H9 (cell line): ENCODE measurements around the gene SHB. TPM values are rescaled to one million over a fixed set of nuclear protein-coding genes. Genes with fewer than 3 reads are reported as not detected.

Experiments used
- DNase-seq: peaks from one replicate; pipeline ENCODE4 v3.0.0-alpha.2; 2017
- H2AFZ ChIP-seq: one replicate; pipeline ENCODE4 v1.6.1; 2013; ENCODE audit warnings: mild to moderate bottlenecking, low read length, control low read depth, moderate library complexity
- H2AK5ac ChIP-seq: 2 replicates; pipeline ENCODE4 v1.6.1; 2013; ENCODE audit warnings: low read length, control low read depth, mixed read lengths; ENCODE audit not compliant: insufficient read length
- H2BK120ac ChIP-seq: one replicate; pipeline ENCODE4 v1.6.1; 2013; ENCODE audit warnings: low read depth, mild to moderate bottlenecking, low read length, control low read depth, inconsistent platforms; ENCODE audit not compliant: poor library complexity, severe bottlenecking
- H2BK12ac ChIP-seq: 2 replicates; pipeline ENCODE4 v1.6.1; 2013; ENCODE audit warnings: low read length, control low read depth, mixed read lengths, low read depth; ENCODE audit not compliant: insufficient read length
- H2BK15ac ChIP-seq: 2 replicates; pipeline ENCODE4 v1.6.1; 2013; ENCODE audit warnings: low read depth, low read length, control low read depth
- H2BK20ac ChIP-seq: one replicate; pipeline ENCODE4 v1.6.1; 2013; ENCODE audit warnings: low read depth, mild to moderate bottlenecking, low read length, control low read depth, inconsistent platforms; ENCODE audit not compliant: poor library complexity, severe bottlenecking
- H2BK5ac ChIP-seq: 2 replicates; pipeline ENCODE4 v1.6.1; 2013; ENCODE audit warnings: low read length, control low read depth, mixed read lengths; ENCODE audit not compliant: insufficient read length
- H3K14ac ChIP-seq: 2 replicates; pipeline ENCODE4 v1.6.1; 2013; ENCODE audit warnings: low read length, control low read depth; ENCODE audit not compliant: insufficient read depth
- H3K18ac ChIP-seq: 2 replicates; pipeline ENCODE4 v1.6.1; 2013; ENCODE audit warnings: low read depth, mild to moderate bottlenecking, mixed read lengths, low read length, control low read depth; ENCODE audit not compliant: insufficient read length
- H3K23ac ChIP-seq: 2 replicates; pipeline ENCODE4 v1.6.1; 2013; ENCODE audit warnings: low read length, control low read depth, mixed read lengths, low read depth; ENCODE audit not compliant: insufficient read length
- H3K23me2 ChIP-seq: 2 replicates; pipeline ENCODE4 v1.6.1; 2013; ENCODE audit warnings: low read depth, mild to moderate bottlenecking, mixed read lengths, low read length, control low read depth; ENCODE audit not compliant: insufficient read length, poor library complexity, severe bottlenecking
- H3K27ac ChIP-seq: 2 replicates; pipeline ENCODE4 v1.5.1; 2013; ENCODE audit warnings: low read length, control low read depth, mixed read lengths, low read depth; ENCODE audit not compliant: insufficient read length
- H3K27me3 ChIP-seq: 2 replicates; pipeline ENCODE4 v1.6.1; 2013; ENCODE audit warnings: low read length, control low read depth, inconsistent platforms; ENCODE audit not compliant: insufficient read depth
- H3K4ac ChIP-seq: 2 replicates; pipeline ENCODE4 v1.6.1; 2013; ENCODE audit warnings: low read depth, mild to moderate bottlenecking, control low read depth, inconsistent platforms, low read length, moderate library complexity
- H3K4me1 ChIP-seq: 2 replicates; pipeline ENCODE4 v1.6.1; 2013; ENCODE audit warnings: low read length, control low read depth, inconsistent platforms; ENCODE audit not compliant: insufficient read depth
- H3K4me2 ChIP-seq: 2 replicates; pipeline ENCODE4 v1.6.1; 2013; ENCODE audit warnings: low read length, control low read depth, mixed read lengths; ENCODE audit not compliant: insufficient read length, insufficient read depth
- H3K56ac ChIP-seq: 2 replicates; pipeline ENCODE4 v1.6.1; 2013; ENCODE audit warnings: low read depth, mild to moderate bottlenecking, mixed read lengths, low read length, control low read depth; ENCODE audit not compliant: insufficient read length
- H3K79me1 ChIP-seq: 2 replicates; pipeline ENCODE4 v1.6.1; 2013; ENCODE audit warnings: low read depth, mild to moderate bottlenecking, moderate library complexity, low read length, control low read depth, inconsistent platforms; ENCODE audit not compliant: insufficient read depth, poor library complexity, severe bottlenecking
- H3K79me2 ChIP-seq: 2 replicates; pipeline ENCODE4 v1.6.1; 2013; ENCODE audit warnings: low read length, control low read depth, inconsistent platforms; ENCODE audit not compliant: insufficient read depth
- H3K9ac ChIP-seq: 2 replicates; pipeline ENCODE4 v1.6.1; 2013; ENCODE audit warnings: low read length, control low read depth, mixed read lengths; ENCODE audit not compliant: insufficient read length; ENCODE audit errors: extremely low read depth
- H3K9me3 ChIP-seq: one replicate; pipeline ENCODE4 v1.6.1; 2013; ENCODE audit warnings: low read depth, low read length, inconsistent platforms; ENCODE audit not compliant: control insufficient read depth
- H3T11ph ChIP-seq: one replicate; pipeline ENCODE4 v1.6.1; 2013; ENCODE audit warnings: mild to moderate bottlenecking, low read length, control low read depth, inconsistent platforms
- H4K20me1 ChIP-seq: one replicate; pipeline ENCODE4 v1.6.1; 2013; ENCODE audit not compliant: control insufficient read depth, insufficient read length, insufficient read depth
- H4K5ac ChIP-seq: 2 replicates; pipeline ENCODE4 v1.6.1; 2013; ENCODE audit warnings: low read depth, mild to moderate bottlenecking, mixed read lengths, low read length, control low read depth; ENCODE audit not compliant: insufficient read length
- H4K8ac ChIP-seq: replicated peaks from 2 replicates; pipeline ENCODE4 v1.6.1; 2013; ENCODE audit warnings: low read length, control low read depth, mixed read lengths, low read depth; ENCODE audit not compliant: insufficient read length
- H4K91ac ChIP-seq: 2 replicates; pipeline ENCODE4 v1.6.1; 2013; ENCODE audit warnings: low read depth, mild to moderate bottlenecking, moderate library complexity, mixed read lengths, low read length, control low read depth; ENCODE audit not compliant: insufficient read length
- H3K27ac Mint-ChIP-seq, 3 experiments: 2 replicates in 2 of 3; 3 replicates in 1 of 3; pipeline ENCODE4 v1.8.0; 2020 to 2021; ENCODE audit warnings: mixed read lengths in 3 of 3, mild to moderate bottlenecking in 1 of 3, moderate library complexity in 1 of 3
- H3K27me3 Mint-ChIP-seq: 2 replicates; pipeline ENCODE4 v1.8.0; 2021; ENCODE audit warnings: low read depth, mild to moderate bottlenecking, moderate library complexity, mixed read lengths
- H3K36me3 Mint-ChIP-seq, 3 experiments: 2 replicates in 2 of 3; 3 replicates in 1 of 3; pipeline ENCODE4 v1.8.0; 2020 to 2021; ENCODE audit warnings: low read depth in 3 of 3, mixed read lengths in 3 of 3; ENCODE audit not compliant: insufficient read depth in 1 of 3
- H3K4me1 Mint-ChIP-seq, 2 experiments: 2 replicates each; pipeline ENCODE4 v1.8.0; 2020; ENCODE audit warnings: mixed read lengths in 2 of 2
- H3K4me3 Mint-ChIP-seq, 2 experiments: 2 replicates in 1 of 2; 3 replicates in 1 of 2; pipeline ENCODE4 v1.8.0; 2020 to 2021; ENCODE audit warnings: mild to moderate bottlenecking in 2 of 2, mixed read lengths in 2 of 2, moderate library complexity in 1 of 2
- H3K9me3 Mint-ChIP-seq, 2 experiments: 2 replicates in 1 of 2; 3 replicates in 1 of 2; pipeline ENCODE4 v1.8.0; 2020; ENCODE audit warnings: mild to moderate bottlenecking in 2 of 2, mixed read lengths in 2 of 2, moderate library complexity in 1 of 2
- WGBS: extraction: QIAGEN DNeasy Blood & Tissue Kit; methylation state at CpG from one replicate; pipeline ENCODE4 v1.1.7; 2013; ENCODE audit warnings: missing lambda C conversion rate, low lambda C conversion rate, mixed read lengths; ENCODE audit not compliant: insufficient read length; ENCODE audit errors: extremely low coverage; 5-methylcytosine and 5-hydroxymethylcytosine counted together
- total RNA-seq: library from RNA; stranded (reverse); gene quantifications from 2 replicates; pipeline ENCODE4 v1.2.1, GENCODE V29; 2021
- TF ChIP-seq, protein P1 (sequence below): fragments of 200-600 bp; sonication (generic); conservative IDR thresholded peaks from 3 replicates; pipeline ENCODE4 v1.8.0; 2021; ENCODE audit warnings: antibody characterized with exemption, mild to moderate bottlenecking

SHB gene
- total RNA-seq, 1 experiment from 2014 or later: 14.6 TPM

DNA sequence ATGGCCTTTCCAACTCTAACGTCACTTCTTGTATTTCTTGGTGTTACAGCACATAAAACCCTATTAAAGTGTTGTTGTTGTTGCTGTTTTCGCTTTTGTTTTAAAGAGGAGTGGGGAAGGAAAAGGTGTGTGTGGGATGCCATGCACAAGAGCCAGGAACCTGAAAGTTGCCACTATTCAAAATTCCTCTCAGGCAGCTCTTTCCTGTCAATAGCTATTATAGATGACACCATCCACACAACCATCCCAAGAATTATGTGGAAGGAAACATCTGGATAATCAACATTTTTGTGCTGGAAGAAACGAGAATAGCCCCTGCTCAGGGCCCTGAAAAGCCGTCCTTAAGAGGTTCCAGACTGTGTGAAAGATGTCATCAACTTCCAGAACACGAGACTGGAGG lies 79.3 kb downstream of the SHB start:
- H3K9me3 ChIP-seq: no peaks in the 10 kb centered on the region
- H3K4me1 ChIP-seq: no peaks in the 10 kb centered on the region
- no peak overlapping the region for H2AFZ ChIP-seq
- H3K27ac ChIP-seq: no peak overlapping the region
- TF ChIP-seq, protein P1, sequence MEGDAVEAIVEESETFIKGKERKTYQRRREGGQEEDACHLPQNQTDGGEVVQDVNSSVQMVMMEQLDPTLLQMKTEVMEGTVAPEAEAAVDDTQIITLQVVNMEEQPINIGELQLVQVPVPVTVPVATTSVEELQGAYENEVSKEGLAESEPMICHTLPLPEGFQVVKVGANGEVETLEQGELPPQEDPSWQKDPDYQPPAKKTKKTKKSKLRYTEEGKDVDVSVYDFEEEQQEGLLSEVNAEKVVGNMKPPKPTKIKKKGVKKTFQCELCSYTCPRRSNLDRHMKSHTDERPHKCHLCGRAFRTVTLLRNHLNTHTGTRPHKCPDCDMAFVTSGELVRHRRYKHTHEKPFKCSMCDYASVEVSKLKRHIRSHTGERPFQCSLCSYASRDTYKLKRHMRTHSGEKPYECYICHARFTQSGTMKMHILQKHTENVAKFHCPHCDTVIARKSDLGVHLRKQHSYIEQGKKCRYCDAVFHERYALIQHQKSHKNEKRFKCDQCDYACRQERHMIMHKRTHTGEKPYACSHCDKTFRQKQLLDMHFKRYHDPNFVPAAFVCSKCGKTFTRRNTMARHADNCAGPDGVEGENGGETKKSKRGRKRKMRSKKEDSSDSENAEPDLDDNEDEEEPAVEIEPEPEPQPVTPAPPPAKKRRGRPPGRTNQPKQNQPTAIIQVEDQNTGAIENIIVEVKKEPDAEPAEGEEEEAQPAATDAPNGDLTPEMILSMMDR: no peak
- no peak overlapping the region for H2AK5ac ChIP-seq
- no peaks in the 10 kb centered on the region for H3K23me2 ChIP-seq
- H3K36me3 Mint-ChIP-seq: no peaks in the 10 kb centered on the region
- H3K27ac Mint-ChIP-seq: no peak overlapping the region
- no peak overlapping the region for H3K56ac ChIP-seq
- no peaks in the 10 kb centered on the region for H3K79me1 ChIP-seq
- H2BK20ac ChIP-seq: no peak overlapping the region
- no peak overlapping the region for H2BK15ac ChIP-seq
- no peak overlapping the region for H3K18ac ChIP-seq
- peaks cover 11% of the 10 kb centered on the region in 2 experiments for H3K4me1 Mint-ChIP-seq
- H3K79me2 ChIP-seq: no peaks in the 10 kb centered on the region; the same call in 1 of the 2 replicates
- no peak for DNase-seq
- H3K9me3 Mint-ChIP-seq: no peaks in the 10 kb centered on the region
- H3K4me2 ChIP-seq: no peak overlapping the region
- no peak overlapping the region for H4K91ac ChIP-seq
- no peak overlapping the region for H4K5ac ChIP-seq
- no peaks in the 10 kb centered on the region for H3K27me3 ChIP-seq
- WGBS: no CpG with 5 or more reads among the region's 5 CpGs
- H2BK12ac ChIP-seq: no peak overlapping the region
- no peak overlapping the region for H3K23ac ChIP-seq
- no peak overlapping the region for H2BK5ac ChIP-seq
- no peaks in the 10 kb centered on the region for H4K20me1 ChIP-seq
- no peaks in the 10 kb centered on the region for H3K27me3 Mint-ChIP-seq
- no peak overlapping the region for H3T11ph ChIP-seq
- H3K9ac ChIP-seq: no peak overlapping the region
- H3K4me3 Mint-ChIP-seq: no peak overlapping the region
- H3K14ac ChIP-seq: no peak overlapping the region
- no peak overlapping the region for H2BK120ac ChIP-seq
- no peak overlapping the region for H3K4ac ChIP-seq
- H4K8ac ChIP-seq: no peak overlapping the region
